ENCODE data around the gene DNM2.

GRCh38 chr19:10815007-10815536 is 97.2 kb downstream of the DNM2 start:
- no peak for TF ChIP-seq CTCF (IDR thresholded peaks at IDR 0.05; ENCODE audit: low read depth, low read length)
- TF ChIP-seq POLR2A (IDR thresholded peaks at IDR 0.05; ENCODE audit: extremely low read depth, insufficient read length), result no peak
- TF ChIP-seq MAX (IDR thresholded peaks at IDR 0.05; ENCODE audit: low read depth, low read length), result no peak
- no peak for TF ChIP-seq MYC (IDR thresholded peaks at IDR 0.05; ENCODE audit: low read depth, low read length)
